C4-2B (cell line): ENCODE results near the gene ZHX3.

Experiments
- ZFX ChIP-seq: fragments of 450-650 bp; IDR thresholded peaks from 2 replicates; pipeline ENCODE4 v1.6.1; 2017
- TF ChIP-seq, protein P1 (sequence below): fragments of 450-650 bp; conservative IDR thresholded peaks from 2 replicates; pipeline ENCODE4 v1.5.1; 2017; ENCODE audit warnings: mild to moderate bottlenecking

GRCh38 chr20:41356951-41357350 is 39.4 kb upstream of the ZHX3 start:
- TF ChIP-seq, protein P1, sequence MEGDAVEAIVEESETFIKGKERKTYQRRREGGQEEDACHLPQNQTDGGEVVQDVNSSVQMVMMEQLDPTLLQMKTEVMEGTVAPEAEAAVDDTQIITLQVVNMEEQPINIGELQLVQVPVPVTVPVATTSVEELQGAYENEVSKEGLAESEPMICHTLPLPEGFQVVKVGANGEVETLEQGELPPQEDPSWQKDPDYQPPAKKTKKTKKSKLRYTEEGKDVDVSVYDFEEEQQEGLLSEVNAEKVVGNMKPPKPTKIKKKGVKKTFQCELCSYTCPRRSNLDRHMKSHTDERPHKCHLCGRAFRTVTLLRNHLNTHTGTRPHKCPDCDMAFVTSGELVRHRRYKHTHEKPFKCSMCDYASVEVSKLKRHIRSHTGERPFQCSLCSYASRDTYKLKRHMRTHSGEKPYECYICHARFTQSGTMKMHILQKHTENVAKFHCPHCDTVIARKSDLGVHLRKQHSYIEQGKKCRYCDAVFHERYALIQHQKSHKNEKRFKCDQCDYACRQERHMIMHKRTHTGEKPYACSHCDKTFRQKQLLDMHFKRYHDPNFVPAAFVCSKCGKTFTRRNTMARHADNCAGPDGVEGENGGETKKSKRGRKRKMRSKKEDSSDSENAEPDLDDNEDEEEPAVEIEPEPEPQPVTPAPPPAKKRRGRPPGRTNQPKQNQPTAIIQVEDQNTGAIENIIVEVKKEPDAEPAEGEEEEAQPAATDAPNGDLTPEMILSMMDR = no peak
- no peak for TF ChIP-seq ZFX
